ENCODE results near the gene ROBO2. TPM values are rescaled to one million over a fixed set of nuclear protein-coding genes. Genes with fewer than 3 reads are reported as not detected.

ROBO2 gene
- total and polyA plus RNA-seq, 2 experiments from 2014 or later = 1.2 to 14.3 TPM

GRCh38 chr3:77313843-77314242 is 273.9 kb downstream of the ROBO2 start:
- Histone ChIP-seq H3K4me2 (no peak overlapping the region), H3K27me3 (no peaks in the 10 kb centered on the region), H3K4me3 (no peak overlapping the region), H3K9me2 (replicated peaks; ENCODE audit: insufficient read depth) (no peaks in the 10 kb centered on the region), H3K27ac (no peak overlapping the region), H3K9me3 (ENCODE audit: low read depth) (no peaks in the 10 kb centered on the region), H3K36me3 (replicated peaks; ENCODE audit: insufficient read depth, low read depth) (no peaks in the 10 kb centered on the region), H2AFZ (no peak overlapping the region), H4K20me1 (ENCODE audit: insufficient read depth, poor library complexity, severe bottlenecking) (no peaks in the 10 kb centered on the region), H3K79me2 (no peaks in the 10 kb centered on the region), H3K4me1 (ENCODE audit: insufficient read depth) (no peaks in the 10 kb centered on the region)
- no peak for TF ChIP-seq CTCF (IDR thresholded peaks at IDR 0.05; ENCODE audit: poor library complexity)
- TF ChIP-seq EZH2phosphoT487 (IDR thresholded peaks at IDR 0.05; ENCODE audit: low read depth, severe bottlenecking, unreplicated experiment) = no peak
- TF ChIP-seq EZH2 (IDR thresholded peaks at IDR 0.05; ENCODE audit: borderline replicate concordance) = no peak
- no peak for DNase-seq (ENCODE audit: low spot score)
- 91% methylated on average over 3 of the region's 3 CpGs for WGBS (ENCODE audit: low lambda C conversion rate, missing lambda C conversion rate)

- no peaks in the 10 kb centered on the region for H3K79me2 ChIP-seq
- no peaks in the 10 kb centered on the region for H3K9me3 ChIP-seq (ENCODE audit: low read depth)
- TF ChIP-seq EZH2phosphoT487 (IDR thresholded peaks at IDR 0.05; ENCODE audit: low read depth, severe bottlenecking, unreplicated experiment) (no peak), CTCF (IDR thresholded peaks at IDR 0.05; ENCODE audit: poor library complexity) (peak; percentile 39)
- 31% methylated on average over 2 of the region's 2 CpGs for WGBS (ENCODE audit: low lambda C conversion rate, missing lambda C conversion rate)
- H3K4me2 ChIP-seq = no peak overlapping the region
- H2AFZ ChIP-seq = no peak overlapping the region
- no peak overlapping the region for H3K4me3 ChIP-seq
- no peak overlapping the region for H3K27ac ChIP-seq
- H3K4me1 ChIP-seq (ENCODE audit: insufficient read depth) = no peaks in the 10 kb centered on the region
- H3K9me2 ChIP-seq (replicated peaks; ENCODE audit: insufficient read depth) = no peaks in the 10 kb centered on the region
- H4K20me1 ChIP-seq (ENCODE audit: insufficient read depth, poor library complexity, severe bottlenecking) = no peaks in the 10 kb centered on the region
- no peak for DNase-seq (ENCODE audit: low spot score)
- H3K27me3 ChIP-seq = no peaks in the 10 kb centered on the region
- no peaks in the 10 kb centered on the region for H3K36me3 ChIP-seq (replicated peaks; ENCODE audit: insufficient read depth, low read depth)
Observed at GRCh38 chr3:77319711-77320110, 279.8 kb downstream of the ROBO2 start.

GRCh38 chr3:77320514-77320913 is 280.6 kb downstream of the ROBO2 start:
- TF ChIP-seq EZH2phosphoT487 (IDR thresholded peaks at IDR 0.05; ENCODE audit: low read depth, severe bottlenecking, unreplicated experiment) (no peak), EZH2 (IDR thresholded peaks at IDR 0.05; ENCODE audit: borderline replicate concordance) (no peak), CTCF (IDR thresholded peaks at IDR 0.05; ENCODE audit: poor library complexity) (peak; percentile 64)
- DNase-seq (ENCODE audit: low spot score) = peak; percentile 71
- H3K27me3 ChIP-seq = no peaks in the 10 kb centered on the region
- no peaks in the 10 kb centered on the region for H3K79me2 ChIP-seq
- H4K20me1 ChIP-seq (ENCODE audit: insufficient read depth, poor library complexity, severe bottlenecking) = no peaks in the 10 kb centered on the region
- H3K27ac ChIP-seq = no peak overlapping the region
- H3K4me3 ChIP-seq = no peak overlapping the region
- H3K36me3 ChIP-seq (replicated peaks; ENCODE audit: insufficient read depth, low read depth) = no peaks in the 10 kb centered on the region
- peak overlapping the region; percentile 19 for H3K4me2 ChIP-seq
- 6% methylated on average over 3 of the region's 3 CpGs for WGBS (ENCODE audit: low lambda C conversion rate, missing lambda C conversion rate)
- H3K9me3 ChIP-seq (ENCODE audit: low read depth) = no peaks in the 10 kb centered on the region
- peak overlapping the region; percentile 1 for H2AFZ ChIP-seq
- H3K4me1 ChIP-seq (ENCODE audit: insufficient read depth) = no peaks in the 10 kb centered on the region
- H3K9me2 ChIP-seq (replicated peaks; ENCODE audit: insufficient read depth) = no peaks in the 10 kb centered on the region

- TF ChIP-seq EZH2 (IDR thresholded peaks at IDR 0.05; ENCODE audit: borderline replicate concordance) (no peak), CTCF (IDR thresholded peaks at IDR 0.05; ENCODE audit: poor library complexity) (no peak), EZH2phosphoT487 (IDR thresholded peaks at IDR 0.05; ENCODE audit: low read depth, severe bottlenecking, unreplicated experiment) (no peak)
- Histone ChIP-seq H4K20me1 (ENCODE audit: insufficient read depth, poor library complexity, severe bottlenecking) (no peaks in the 10 kb centered on the region), H3K27ac (no peak overlapping the region), H3K4me2 (no peak overlapping the region), H2AFZ (no peak overlapping the region), H3K79me2 (no peaks in the 10 kb centered on the region), H3K27me3 (no peaks in the 10 kb centered on the region), H3K9me2 (replicated peaks; ENCODE audit: insufficient read depth) (no peaks in the 10 kb centered on the region), H3K9me3 (ENCODE audit: low read depth) (no peaks in the 10 kb centered on the region), H3K36me3 (replicated peaks; ENCODE audit: insufficient read depth, low read depth) (no peaks in the 10 kb centered on the region), H3K4me1 (ENCODE audit: insufficient read depth) (no peaks in the 10 kb centered on the region), H3K4me3 (no peak overlapping the region)
- DNase-seq (ENCODE audit: low spot score) = no peak
- 72% methylated on average over 6 of the region's 6 CpGs for WGBS (ENCODE audit: low lambda C conversion rate, missing lambda C conversion rate)
Observed at GRCh38 chr3:77321646-77322045, 281.7 kb downstream of the ROBO2 start.

All from hepatocyte (in vitro differentiated cells).